ENCODE data around the gene SLC31A1. TPM values are rescaled to one million over a fixed set of nuclear protein-coding genes. Genes with fewer than 3 reads are reported as not detected.

Gene SLC31A1
- total RNA-seq, 1 experiment from 2014 or later, result 34.4 TPM

DNA sequence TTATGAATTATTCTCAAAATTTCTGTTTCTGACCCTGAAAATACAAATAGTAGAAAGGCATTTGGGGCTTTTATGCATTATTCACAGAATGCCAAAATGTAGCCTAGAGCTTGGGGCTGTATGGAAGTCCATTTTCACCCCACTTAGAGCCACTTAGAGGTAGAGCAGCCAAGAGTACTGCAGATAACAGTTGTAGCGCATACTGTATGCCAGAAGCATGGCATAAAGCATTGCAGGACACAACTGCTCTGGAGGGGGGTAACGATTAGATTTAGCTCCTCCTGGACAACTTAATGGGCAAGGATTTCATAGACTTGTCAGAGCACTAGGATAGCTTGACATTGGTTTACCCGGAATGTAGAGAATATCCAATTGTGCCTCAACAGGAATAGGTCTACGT lies 15.7 kb downstream of the SLC31A1 start:
- Histone ChIP-seq H4K5ac (ENCODE audit: insufficient read length, low read depth, low read length) (no peak overlapping the region), H3K4me1 (ENCODE audit: insufficient read depth, low read length) (no peaks in the 10 kb centered on the region), H3K14ac (ENCODE audit: insufficient read depth, low read length) (no peak overlapping the region), H2BK12ac (ENCODE audit: insufficient read length, low read depth, low read length) (no peak overlapping the region), H3K23ac (ENCODE audit: insufficient read length, low read depth, low read length) (no peak overlapping the region), H2BK20ac (ENCODE audit: low read depth, low read length, poor library complexity, severe bottlenecking) (no peak overlapping the region), H4K20me1 (ENCODE audit: control insufficient read depth, insufficient read depth, insufficient read length) (no peaks in the 10 kb centered on the region), H3K4ac (ENCODE audit: low read depth, low read length) (no peak overlapping the region), H2BK15ac (ENCODE audit: low read depth, low read length) (no peak overlapping the region), H3K27ac (ENCODE audit: insufficient read length, low read depth, low read length) (no peak overlapping the region), H2AFZ (ENCODE audit: low read length) (no peak overlapping the region), H3K4me2 (ENCODE audit: insufficient read depth, insufficient read length, low read length) (no peak overlapping the region), H2BK120ac (ENCODE audit: low read depth, low read length, poor library complexity, severe bottlenecking) (no peak overlapping the region), H4K91ac (ENCODE audit: insufficient read length, low read depth, low read length) (no peak overlapping the region), H3K56ac (ENCODE audit: insufficient read length, low read depth, low read length) (no peak overlapping the region), H3K23me2 (ENCODE audit: insufficient read length, low read depth, low read length, poor library complexity, severe bottlenecking) (no peaks in the 10 kb centered on the region), H2AK5ac (ENCODE audit: insufficient read length, low read length) (no peak overlapping the region), H3K27me3 (ENCODE audit: insufficient read depth, low read length) (no peaks in the 10 kb centered on the region), H3K79me2 (ENCODE audit: insufficient read depth, low read length) (0 out of 2 replicates have a peak, but pooled peaks cover 2% of the 10 kb centered on the region), H3K79me1 (ENCODE audit: insufficient read depth, low read depth, low read length, poor library complexity, severe bottlenecking) (no peaks in the 10 kb centered on the region), H2BK5ac (ENCODE audit: insufficient read length, low read length) (no peak overlapping the region), H4K8ac (replicated peaks; ENCODE audit: insufficient read length, low read depth, low read length) (no peak overlapping the region), H3T11ph (ENCODE audit: low read length) (no peak overlapping the region), H3K18ac (ENCODE audit: insufficient read length, low read depth, low read length) (no peak overlapping the region), H3K9me3 (ENCODE audit: control insufficient read depth, low read depth, low read length) (no peaks in the 10 kb centered on the region), H3K9ac (ENCODE audit: extremely low read depth, insufficient read length, low read length) (no peak overlapping the region)
- Mint-ChIP-seq H3K4me1 (no peaks in the 10 kb centered on the region), H3K9me3 (no peaks in the 10 kb centered on the region), H3K36me3 (ENCODE audit: insufficient read depth in 1 of 3, low read depth in 3 of 3) (no peaks in the 10 kb centered on the region; a peak in 1 of 7 replicates), H3K4me3 (no peak overlapping the region), H3K27ac (no peak overlapping the region), H3K27me3 (ENCODE audit: low read depth) (no peaks in the 10 kb centered on the region)
- no peak for TF ChIP-seq CTCF (conservative IDR thresholded peaks at IDR 0.05)
- WGBS (ENCODE audit: extremely low coverage, insufficient read length, low lambda C conversion rate), result no CpG with 5 or more reads among the region's 4 CpGs
- DNase-seq, result no peak

All from H9 (cell line).